Keratinocyte (primary cell): ENCODE results near the gene PHF12. TPM values are rescaled to one million over a fixed set of nuclear protein-coding genes. Genes with fewer than 3 reads are reported as not detected.

ENCODE experiments used
- DNase-seq: peaks from one replicate; pipeline ENCODE4 v3.0.0-alpha.2; 2011; ENCODE audit warnings: low read depth, missing footprints, low spot score
- FAIRE-seq: peaks from 2 replicates; lab custom pipeline; 2011; peaks lifted over from hg19 to GRCh38; lab: Jason Lieb, UNC
- H2AFZ ChIP-seq: 2 replicates; pipeline ENCODE4 v1.6.0; 2012; ENCODE audit warnings: low read length, control low read depth, inconsistent platforms; ENCODE audit not compliant: control insufficient read depth
- H3K27ac ChIP-seq: 2 replicates; pipeline ENCODE4 v1.5.1; 2011; ENCODE audit warnings: low read length; ENCODE audit not compliant: control insufficient read depth, insufficient read depth
- H3K27me3 ChIP-seq: 3 replicates; pipeline ENCODE4 v1.6.0; 2011; ENCODE audit warnings: low read length; ENCODE audit not compliant: control insufficient read depth, insufficient read depth; ENCODE audit errors: extremely low read depth
- H3K36me3 ChIP-seq, 2 experiments: 2 replicates in 1 of 2; 3 replicates in 1 of 2; pipeline ENCODE4 v1.5.1; 2011; ENCODE audit warnings: low read length in 2 of 2, mild to moderate bottlenecking in 1 of 2; ENCODE audit not compliant: control insufficient read depth in 2 of 2, insufficient read depth in 2 of 2; ENCODE audit errors: extremely low read depth in 1 of 2
- H3K4me1 ChIP-seq: 3 replicates; pipeline ENCODE4 v1.5.1; 2011; ENCODE audit warnings: low read length; ENCODE audit not compliant: control insufficient read depth, insufficient read depth; ENCODE audit errors: extremely low read depth
- H3K4me2 ChIP-seq: 3 replicates; pipeline ENCODE4 v1.6.0; 2011; ENCODE audit warnings: low read depth, low read length; ENCODE audit not compliant: control insufficient read depth, insufficient read depth; ENCODE audit errors: extremely low read depth
- H3K4me3 ChIP-seq, 3 experiments: fragments of 200-600 bp in 1 of 3; sonication (generic) in 1 of 3; 2 replicates in 2 of 3; 3 replicates in 1 of 3; pipeline ENCODE4 v1.5.1; 2011 to 2016; ENCODE audit warnings: low read length in 3 of 3, mild to moderate bottlenecking in 3 of 3, control low read depth in 2 of 3, inconsistent platforms in 1 of 3, low read depth in 1 of 3, mixed read lengths in 1 of 3, mixed run types in 1 of 3, moderate library complexity in 1 of 3; ENCODE audit not compliant: control insufficient read depth in 2 of 3, insufficient read depth in 2 of 3; ENCODE audit errors: extremely low read depth in 1 of 3
- H3K79me2 ChIP-seq: 2 replicates; pipeline ENCODE4 v1.6.0; 2012; ENCODE audit warnings: low read length; ENCODE audit not compliant: control insufficient read depth, insufficient read depth
- H3K9ac ChIP-seq: 3 replicates; pipeline ENCODE4 v1.6.0; 2011; ENCODE audit warnings: low read length; ENCODE audit not compliant: control insufficient read depth, insufficient read depth; ENCODE audit errors: extremely low read depth
- H3K9me1 ChIP-seq: 3 replicates; pipeline ENCODE4 v1.6.0; 2011; ENCODE audit warnings: low read length; ENCODE audit not compliant: control insufficient read depth, insufficient read depth; ENCODE audit errors: extremely low read depth
- H3K9me3 ChIP-seq: 2 replicates; pipeline ENCODE4 v1.5.1; 2012; ENCODE audit warnings: low read depth, low read length; ENCODE audit not compliant: control insufficient read depth
- H4K20me1 ChIP-seq: 3 replicates; pipeline ENCODE4 v1.6.0; 2011; ENCODE audit warnings: low read length; ENCODE audit not compliant: control insufficient read depth, insufficient read depth; ENCODE audit errors: extremely low read depth
- EZH2 ChIP-seq: IDR thresholded peaks from one replicate; pipeline ENCODE4 v1.6.1; 2012; ENCODE audit warnings: inconsistent platforms, mild to moderate bottlenecking, low read length, moderate library complexity
- dilution Hi-C: fragments of 300-500 bp; cut with MboI; formaldehyde crosslinking; loops from one replicate; pipeline ENCODE4 v1.7.0; 2020; ENCODE audit warnings: low sequenced_read_pairs; ENCODE audit not compliant: extremely low pct_ligation_motif_present
- polyA plus RNA-seq, 5 experiments: library from polyadenylated mRNA; depleted of rRNA in 3 of 5; stranded (reverse) in 3 of 5; stranded (forward) in 1 of 5; unstranded in 1 of 5; fragments of >200 nt; gene quantifications; 1 replicate in 1 of 5; 2 replicates in 3 of 5; 3 replicates in 1 of 5; pipeline versions ENCODE4 v1.2.1 to v1.2.3, GENCODE V29; 2011 to 2012; ENCODE audit warnings: missing spikeins in 2 of 5, low read depth in 1 of 5, low replicate concordance in 1 of 5
- TF ChIP-seq, protein P1 (sequence below), 3 experiments: IDR thresholded peaks in 1 of 3; conservative IDR thresholded peaks in 1 of 3; optimal IDR thresholded peaks in 1 of 3; 2 replicates in 2 of 3; 3 replicates in 1 of 3; pipeline versions ENCODE3 to v1.5.1; 2011; ENCODE audit warnings: low read length in 3 of 3, mild to moderate bottlenecking in 3 of 3, moderate library complexity in 2 of 3, control low read depth in 1 of 3, inconsistent platforms in 1 of 3; ENCODE audit not compliant: insufficient read depth in 2 of 3; ENCODE audit errors: extremely low read depth in 1 of 3

PHF12 gene
- polyA plus RNA-seq, 1 donor (not counting 4 experiments of a cell fraction or from before 2014, with no cell fraction given), result 9.6 TPM

DNA sequence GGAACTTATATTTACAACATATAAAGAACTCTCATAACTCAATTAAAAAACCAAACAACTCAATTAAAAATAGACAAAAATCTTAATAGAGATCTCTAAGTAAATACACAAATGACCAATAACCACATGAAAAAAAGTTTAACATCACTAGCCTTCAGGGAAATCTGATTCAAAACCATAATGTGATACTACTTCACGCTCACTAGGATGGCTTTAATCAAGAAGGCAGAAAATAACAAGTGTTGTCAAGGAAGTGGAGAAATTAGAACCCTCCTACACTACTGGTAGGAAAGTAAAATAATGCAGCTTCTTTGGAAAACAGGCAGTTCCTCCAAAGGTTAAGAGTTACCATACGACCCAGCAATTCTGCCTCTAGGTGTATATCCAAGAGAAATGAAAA is 8.4 kb downstream of the PHF12 start:
- no peak for TF ChIP-seq EZH2
- TF ChIP-seq, protein P1, sequence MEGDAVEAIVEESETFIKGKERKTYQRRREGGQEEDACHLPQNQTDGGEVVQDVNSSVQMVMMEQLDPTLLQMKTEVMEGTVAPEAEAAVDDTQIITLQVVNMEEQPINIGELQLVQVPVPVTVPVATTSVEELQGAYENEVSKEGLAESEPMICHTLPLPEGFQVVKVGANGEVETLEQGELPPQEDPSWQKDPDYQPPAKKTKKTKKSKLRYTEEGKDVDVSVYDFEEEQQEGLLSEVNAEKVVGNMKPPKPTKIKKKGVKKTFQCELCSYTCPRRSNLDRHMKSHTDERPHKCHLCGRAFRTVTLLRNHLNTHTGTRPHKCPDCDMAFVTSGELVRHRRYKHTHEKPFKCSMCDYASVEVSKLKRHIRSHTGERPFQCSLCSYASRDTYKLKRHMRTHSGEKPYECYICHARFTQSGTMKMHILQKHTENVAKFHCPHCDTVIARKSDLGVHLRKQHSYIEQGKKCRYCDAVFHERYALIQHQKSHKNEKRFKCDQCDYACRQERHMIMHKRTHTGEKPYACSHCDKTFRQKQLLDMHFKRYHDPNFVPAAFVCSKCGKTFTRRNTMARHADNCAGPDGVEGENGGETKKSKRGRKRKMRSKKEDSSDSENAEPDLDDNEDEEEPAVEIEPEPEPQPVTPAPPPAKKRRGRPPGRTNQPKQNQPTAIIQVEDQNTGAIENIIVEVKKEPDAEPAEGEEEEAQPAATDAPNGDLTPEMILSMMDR (optimal IDR thresholded peaks at IDR 0.05 in 1 of 3, IDR thresholded peaks at IDR 0.05 in 1 of 3, conservative IDR thresholded peaks at IDR 0.05 in 1 of 3; ENCODE audit: extremely low read depth in 1 of 3, insufficient read depth in 2 of 3, low read length in 3 of 3), result no peak
- dilution Hi-C loops, result no loop called here

DNA sequence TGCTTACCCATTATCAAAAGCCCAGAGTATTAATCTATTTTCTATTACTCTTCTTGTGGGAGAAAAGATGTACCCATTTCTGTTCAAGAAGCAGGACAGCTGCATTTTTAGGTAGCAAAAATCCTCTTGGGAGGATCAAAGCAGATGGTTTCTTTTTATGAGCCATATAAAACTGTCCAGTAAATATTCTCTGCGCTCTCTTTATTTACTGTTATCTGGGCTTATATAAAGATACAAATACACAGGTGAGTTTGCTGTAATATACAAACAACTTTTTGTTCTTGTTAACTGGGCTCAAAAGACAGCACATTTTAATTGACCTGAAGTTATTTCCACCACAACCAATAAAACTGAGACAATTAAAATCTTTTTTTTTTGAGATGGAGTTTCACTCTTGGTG is 10.1 kb downstream of the PHF12 start:
- no peak overlapping the region for H3K27ac ChIP-seq
- H3K4me1 ChIP-seq, result peaks cover 15% of the 10 kb centered on the region
- H4K20me1 ChIP-seq, result peaks cover 4% of the 10 kb centered on the region
- no peak for DNase-seq
- H3K9me3 ChIP-seq, result no peaks in the 10 kb centered on the region
- H3K36me3 ChIP-seq, result peaks cover 5 to 9% of the 10 kb centered on the region in 2 experiments
- no peak overlapping the region for H2AFZ ChIP-seq
- no peak overlapping the region for H3K4me2 ChIP-seq
- TF ChIP-seq, protein P1 (optimal IDR thresholded peaks at IDR 0.05 in 1 of 3, IDR thresholded peaks at IDR 0.05 in 1 of 3, conservative IDR thresholded peaks at IDR 0.05 in 1 of 3; ENCODE audit: extremely low read depth in 1 of 3, insufficient read depth in 2 of 3, low read length in 3 of 3), result no peak
- TF ChIP-seq EZH2, result no peak
- no peak for FAIRE-seq
- dilution Hi-C loops, result no loop called here
- H3K79me2 ChIP-seq, result peaks cover 92% of the 10 kb centered on the region
- H3K9me1 ChIP-seq, result no peaks in the 10 kb centered on the region
- H3K4me3 ChIP-seq, result no peak overlapping the region
- no peaks in the 10 kb centered on the region for H3K27me3 ChIP-seq
- no peak overlapping the region for H3K9ac ChIP-seq

More for the DNA sequence above, 8.4 kb downstream of the PHF12 start:
- H3K4me3 ChIP-seq, result no peak overlapping the region
- peaks cover 4% of the 10 kb centered on the region for H4K20me1 ChIP-seq
- no peaks in the 10 kb centered on the region for H3K9me3 ChIP-seq
- H3K9me1 ChIP-seq, result no peaks in the 10 kb centered on the region
- H3K27me3 ChIP-seq, result no peaks in the 10 kb centered on the region
- H3K36me3 ChIP-seq, result peaks cover 9 to 11% of the 10 kb centered on the region in 2 experiments
- no peak overlapping the region for H3K9ac ChIP-seq
- H3K27ac ChIP-seq, result no peak overlapping the region
- H3K79me2 ChIP-seq, result peaks cover 92% of the 10 kb centered on the region
- no peak for FAIRE-seq
- peaks cover 32% of the 10 kb centered on the region for H3K4me1 ChIP-seq
- H3K4me2 ChIP-seq, result no peak overlapping the region
- H2AFZ ChIP-seq, result no peak overlapping the region
- no peak for DNase-seq
